ENCODE results near the gene SLC25A4.
"Not testable (repeated sequence)": the region's sequence is repeated elsewhere in the genome, so short reads cannot be mapped to it uniquely, and the experiment has no call there.

The SLC25A4 gene

GRCh38 chr4:185118876-185119275, 24.2 kb upstream of the SLC25A4 start:
- H3K79me2 ChIP-seq: no peaks in the 10 kb centered on the region
- no peak overlapping the region for H3K9ac ChIP-seq
- H3K4me3 ChIP-seq (ENCODE audit: low read depth, low read length): no peak overlapping the region
- no peaks in the 10 kb centered on the region for H3K9me3 ChIP-seq (ENCODE audit: control insufficient read depth, low read length)
- no peak overlapping the region for H2AFZ ChIP-seq
- TF ChIP-seq CTCF (IDR thresholded peaks at IDR 0.05): no peak
- H3K27me3 ChIP-seq (ENCODE audit: control insufficient read depth, insufficient read depth, low read length): no peaks in the 10 kb centered on the region
- H3K36me3 ChIP-seq (ENCODE audit: control insufficient read depth, insufficient read depth, low read length): no peaks in the 10 kb centered on the region
- no peak overlapping the region for H3K4me2 ChIP-seq (ENCODE audit: low read length)
- no peak overlapping the region for H3K27ac ChIP-seq
- peaks cover 8% of the 10 kb centered on the region for H3K4me1 ChIP-seq

- H3K27ac ChIP-seq; H3K9ac ChIP-seq; H3K9me3 ChIP-seq (ENCODE audit: control insufficient read depth, low read length); H3K4me2 ChIP-seq (ENCODE audit: low read length); H3K27me3 ChIP-seq (ENCODE audit: control insufficient read depth, insufficient read depth, low read length); H3K79me2 ChIP-seq; H3K36me3 ChIP-seq (ENCODE audit: control insufficient read depth, insufficient read depth, low read length); H3K4me3 ChIP-seq (ENCODE audit: low read depth, low read length); H3K4me1 ChIP-seq; H2AFZ ChIP-seq: not testable (repeated sequence)
These were observed 23.6 kb upstream of the SLC25A4 start for GRCh38 chr4:185119467-185119866.

- Histone ChIP-seq H2AFZ (peak overlapping the region; percentile 59), H3K4me3 (ENCODE audit: low read depth, low read length) (peak overlapping the region; percentile 9), H3K27me3 (ENCODE audit: control insufficient read depth, insufficient read depth, low read length) (no peaks in the 10 kb centered on the region), H3K4me1 (peaks cover 8% of the 10 kb centered on the region), H3K36me3 (ENCODE audit: control insufficient read depth, insufficient read depth, low read length) (no peaks in the 10 kb centered on the region), H3K4me2 (ENCODE audit: low read length) (peak overlapping the region; percentile 25), H3K9ac (no peak overlapping the region), H3K79me2 (no peaks in the 10 kb centered on the region), H3K27ac (peak overlapping the region; percentile 33), H3K9me3 (ENCODE audit: control insufficient read depth, low read length) (no peaks in the 10 kb centered on the region)
- no peak for TF ChIP-seq CTCF (IDR thresholded peaks at IDR 0.05)
These were observed 23.0 kb upstream of the SLC25A4 start for GRCh38 chr4:185119927-185120630.

- H2AFZ ChIP-seq: peak overlapping the region; percentile 59
- H3K4me1 ChIP-seq: peaks cover 8% of the 10 kb centered on the region
- H3K79me2 ChIP-seq: no peaks in the 10 kb centered on the region
- H3K27me3 ChIP-seq (ENCODE audit: control insufficient read depth, insufficient read depth, low read length): no peaks in the 10 kb centered on the region
- H3K4me2 ChIP-seq (ENCODE audit: low read length): peak overlapping the region; percentile 25
- H3K9me3 ChIP-seq (ENCODE audit: control insufficient read depth, low read length): no peaks in the 10 kb centered on the region
- peak overlapping the region; percentile 33 for H3K27ac ChIP-seq
- peak overlapping the region; percentile 9 for H3K4me3 ChIP-seq (ENCODE audit: low read depth, low read length)
- no peak for TF ChIP-seq CTCF (IDR thresholded peaks at IDR 0.05)
- H3K36me3 ChIP-seq (ENCODE audit: control insufficient read depth, insufficient read depth, low read length): no peaks in the 10 kb centered on the region
- no peak overlapping the region for H3K9ac ChIP-seq
These were observed 22.5 kb upstream of the SLC25A4 start for GRCh38 chr4:185120631-185120946.

- H3K9me3 ChIP-seq (ENCODE audit: control insufficient read depth, low read length): no peaks in the 10 kb centered on the region
- no peaks in the 10 kb centered on the region for H3K79me2 ChIP-seq
- H3K4me3 ChIP-seq (ENCODE audit: low read depth, low read length): no peak overlapping the region
- H3K4me2 ChIP-seq (ENCODE audit: low read length): no peak overlapping the region
- H3K27me3 ChIP-seq (ENCODE audit: control insufficient read depth, insufficient read depth, low read length): no peaks in the 10 kb centered on the region
- H3K9ac ChIP-seq: no peak overlapping the region
- H3K36me3 ChIP-seq (ENCODE audit: control insufficient read depth, insufficient read depth, low read length): no peaks in the 10 kb centered on the region
- H3K27ac ChIP-seq: no peak overlapping the region
- peaks cover 8% of the 10 kb centered on the region for H3K4me1 ChIP-seq
- no peak for TF ChIP-seq CTCF (IDR thresholded peaks at IDR 0.05)
- H2AFZ ChIP-seq: no peak overlapping the region
These were observed 20.3 kb upstream of the SLC25A4 start for GRCh38 chr4:185122681-185123345.

Measured in parathyroid adenoma (tissue), 2 donors.